IPS-20b (cell line): ENCODE data around the gene DOK5.

Experiments
- H3K27ac ChIP-seq: one replicate; pipeline ENCODE4 v1.5.1; 2013; ENCODE audit warnings: low read length
- H3K27me3 ChIP-seq: 2 replicates; pipeline ENCODE4 v1.6.1; 2013; ENCODE audit warnings: mild to moderate bottlenecking, low read length, inconsistent platforms; ENCODE audit not compliant: insufficient read depth
- H3K36me3 ChIP-seq: 2 replicates; pipeline ENCODE4 v1.6.1; 2013; ENCODE audit warnings: low read depth, mild to moderate bottlenecking, inconsistent platforms, low read length, moderate library complexity; ENCODE audit not compliant: insufficient read depth
- H3K4me1 ChIP-seq: 2 replicates; pipeline ENCODE4 v1.6.1; 2013; ENCODE audit warnings: mild to moderate bottlenecking, control low read depth, inconsistent platforms, low read length, moderate library complexity; ENCODE audit not compliant: insufficient read depth
- H3K4me3 ChIP-seq: 2 replicates; pipeline ENCODE4 v1.5.1; 2013; ENCODE audit warnings: mild to moderate bottlenecking, low read length, inconsistent platforms
- H3K9ac ChIP-seq: 2 replicates; pipeline ENCODE4 v1.6.1; 2013; ENCODE audit warnings: low read depth, mild to moderate bottlenecking, inconsistent platforms, low read length, moderate library complexity
- H3K9me3 ChIP-seq: 2 replicates; pipeline ENCODE4 v1.6.1; 2013; ENCODE audit warnings: mild to moderate bottlenecking, low read depth, low read length, inconsistent platforms; ENCODE audit not compliant: insufficient read depth

The DOK5 gene

DNA sequence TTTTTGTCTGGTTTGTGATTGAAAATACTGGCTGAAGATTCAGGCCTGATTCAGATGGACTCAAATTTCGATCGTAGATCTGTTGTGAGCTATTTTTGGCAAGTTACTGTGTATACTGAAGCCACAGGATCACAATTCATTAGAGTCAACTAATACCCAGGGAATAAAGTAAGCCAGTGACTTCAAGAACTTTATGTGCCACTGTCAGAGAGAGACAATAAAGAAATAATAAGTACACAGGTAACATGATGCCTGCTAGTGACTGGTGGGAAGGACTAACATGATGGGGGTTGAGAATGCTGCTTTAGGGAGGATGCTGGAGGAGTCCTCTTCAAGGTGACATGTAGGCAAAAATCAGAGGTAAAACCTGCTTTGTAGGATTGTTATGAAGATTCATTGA is 215.9 kb downstream of the DOK5 start:
- Histone ChIP-seq H3K27ac (no peak overlapping the region), H3K9ac (no peak overlapping the region), H3K4me3 (no peak overlapping the region), H3K4me1 (peaks cover 4% of the 10 kb centered on the region; the same call in 1 of the 2 replicates), H3K36me3 (no peaks in the 10 kb centered on the region), H3K9me3 (no peaks in the 10 kb centered on the region), H3K27me3 (no peaks in the 10 kb centered on the region)

DNA sequence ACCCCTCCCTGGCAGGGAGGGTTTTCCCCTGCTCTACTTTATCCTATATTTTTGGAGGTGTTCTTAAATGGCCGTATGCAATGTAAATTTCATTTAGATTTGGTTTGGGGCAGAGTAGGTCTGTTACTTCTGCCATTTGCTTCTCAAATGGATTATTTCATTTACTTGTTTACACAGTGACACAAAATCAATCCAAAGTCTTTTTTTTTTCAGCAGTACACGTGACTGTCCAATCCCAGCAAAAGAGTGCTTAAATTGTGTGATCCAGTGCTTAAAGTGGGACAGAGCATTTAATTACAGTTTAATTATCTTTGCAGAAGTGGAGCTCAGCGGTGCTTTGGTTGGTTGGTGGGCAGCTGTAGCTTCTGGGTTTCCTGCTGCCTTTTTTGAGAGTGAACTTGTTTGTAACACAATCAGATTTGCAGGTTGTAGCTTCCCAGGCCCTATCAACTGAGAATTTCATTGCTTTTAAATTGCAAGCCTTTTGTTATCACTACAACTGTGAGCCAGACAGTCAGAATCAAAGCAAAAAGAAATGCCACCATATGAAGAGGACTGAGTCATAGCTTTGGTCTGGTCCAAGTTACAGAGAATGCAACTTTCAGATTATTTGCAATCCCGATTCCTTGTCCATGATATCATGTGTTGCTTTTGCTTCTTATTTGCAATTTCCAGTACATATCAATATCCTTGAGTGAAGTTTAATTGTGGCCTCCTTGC is 216.9 kb downstream of the DOK5 start:
- Histone ChIP-seq H3K9me3 (no peaks in the 10 kb centered on the region), H3K9ac (no peak overlapping the region), H3K4me3 (no peak overlapping the region), H3K4me1 (peaks cover 4% of the 10 kb centered on the region; the same call in 1 of the 2 replicates), H3K27ac (no peak overlapping the region), H3K36me3 (no peaks in the 10 kb centered on the region), H3K27me3 (no peaks in the 10 kb centered on the region)

DNA sequence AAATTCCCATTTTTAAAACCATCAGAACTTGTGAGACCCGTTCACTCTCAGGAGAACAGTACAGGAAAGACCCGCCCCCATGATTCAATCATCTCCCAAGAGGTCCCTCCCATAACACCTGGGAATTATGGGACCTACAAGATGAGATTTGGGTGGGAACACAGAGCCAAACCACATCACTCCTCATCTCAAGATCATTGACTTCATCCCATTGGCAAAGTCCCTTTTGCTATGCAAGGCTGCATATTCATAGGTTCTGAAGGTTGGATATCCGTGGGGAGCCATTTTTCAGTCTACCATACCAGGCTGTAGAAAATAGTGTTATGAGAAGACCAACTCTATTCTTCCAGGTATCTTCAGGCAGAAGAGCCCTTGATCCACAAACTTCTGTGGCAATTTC is 219.1 kb downstream of the DOK5 start:
- H3K27ac ChIP-seq, result no peak overlapping the region
- H3K4me1 ChIP-seq, result peaks cover 4% of the 10 kb centered on the region; the same call in 1 of the 2 replicates
- H3K4me3 ChIP-seq, result no peak overlapping the region
- H3K9ac ChIP-seq, result no peak overlapping the region
- no peaks in the 10 kb centered on the region for H3K36me3 ChIP-seq
- H3K27me3 ChIP-seq, result no peaks in the 10 kb centered on the region
- no peaks in the 10 kb centered on the region for H3K9me3 ChIP-seq

DNA sequence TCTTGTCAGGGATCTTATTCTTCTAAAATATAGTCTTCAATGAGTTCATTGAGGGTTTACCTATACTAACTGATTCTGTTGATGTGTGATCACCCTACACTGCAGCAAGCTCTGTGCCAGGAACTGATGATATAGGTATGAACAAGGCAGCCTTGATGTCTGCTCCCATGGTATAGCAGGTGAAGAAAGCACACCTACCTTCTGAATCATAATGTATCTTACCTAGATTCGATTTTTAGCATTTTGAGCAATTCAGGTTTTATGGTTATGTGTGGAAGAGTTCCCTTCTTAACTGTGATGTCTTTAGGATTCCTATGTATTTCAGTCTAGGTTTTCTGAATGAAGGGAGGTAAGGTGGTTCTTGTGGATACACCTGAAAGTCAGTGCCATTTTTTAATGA is 223.0 kb downstream of the DOK5 start:
- no peak overlapping the region for H3K9ac ChIP-seq
- H3K36me3 ChIP-seq, result no peaks in the 10 kb centered on the region
- H3K4me3 ChIP-seq, result no peak overlapping the region
- no peaks in the 10 kb centered on the region for H3K27me3 ChIP-seq
- no peak overlapping the region for H3K27ac ChIP-seq
- H3K9me3 ChIP-seq, result no peaks in the 10 kb centered on the region
- H3K4me1 ChIP-seq, result no peaks in the 10 kb centered on the region
